T-helper 22 cell (primary cell): Measurements from ENCODE around the gene P2RX4.
"Not testable (repeated sequence)": the region's sequence is repeated elsewhere in the genome, so short reads cannot be mapped to it uniquely, and the experiment has no call there.

Experiments
- DNase-seq: peaks from one replicate; pipeline ENCODE4 v3.0.0-alpha.2; 2020; ENCODE audit warnings: low read depth

The P2RX4 gene

DNA sequence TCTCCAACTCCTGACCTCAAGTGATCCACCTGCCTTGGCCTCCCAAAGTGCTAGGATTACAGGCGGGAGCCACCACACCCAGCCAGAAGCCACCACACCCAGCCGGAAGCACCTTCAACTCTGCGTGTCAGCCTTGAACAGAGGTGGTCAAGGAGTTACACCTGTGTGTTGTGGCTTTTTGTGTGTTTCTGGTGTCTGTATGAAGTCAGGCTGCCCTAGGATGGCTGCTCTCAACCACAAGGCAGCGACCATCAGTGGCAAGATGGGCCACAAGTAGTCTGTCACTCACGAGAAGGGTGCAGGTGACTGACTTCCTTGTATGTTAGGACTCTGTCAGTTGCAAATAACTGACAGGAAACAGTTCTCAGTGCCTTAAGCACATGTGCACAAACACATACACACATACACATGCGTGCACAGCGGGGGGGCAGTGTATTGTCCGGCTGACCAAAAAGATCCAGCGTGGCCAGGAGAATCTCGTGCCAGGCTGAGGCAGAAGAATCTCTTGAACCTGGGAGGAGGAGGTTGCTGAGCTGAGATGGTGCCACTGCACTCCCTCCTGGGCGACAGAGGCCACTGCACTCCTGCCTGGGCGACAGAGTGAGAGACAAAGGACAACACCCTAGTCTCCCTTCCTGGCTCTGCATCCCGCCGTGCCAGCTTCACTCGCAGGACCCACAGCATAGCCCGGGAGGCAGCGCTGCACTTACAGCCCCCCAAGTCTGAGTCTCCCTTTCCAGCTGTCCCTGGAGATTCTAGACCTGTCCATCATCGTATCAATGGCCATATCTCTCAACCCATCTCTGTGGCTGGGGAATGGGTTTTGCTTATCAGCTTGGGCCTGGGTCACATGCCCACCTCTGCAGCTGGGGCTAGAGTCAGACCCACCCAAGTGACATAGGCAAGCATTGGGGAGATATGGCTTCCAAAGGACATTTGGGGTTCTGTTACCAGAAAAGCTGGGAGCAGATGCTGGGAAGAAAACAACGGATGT lies 13.7 kb downstream of the P2RX4 start:
- DNase-seq, result no peak

DNA sequence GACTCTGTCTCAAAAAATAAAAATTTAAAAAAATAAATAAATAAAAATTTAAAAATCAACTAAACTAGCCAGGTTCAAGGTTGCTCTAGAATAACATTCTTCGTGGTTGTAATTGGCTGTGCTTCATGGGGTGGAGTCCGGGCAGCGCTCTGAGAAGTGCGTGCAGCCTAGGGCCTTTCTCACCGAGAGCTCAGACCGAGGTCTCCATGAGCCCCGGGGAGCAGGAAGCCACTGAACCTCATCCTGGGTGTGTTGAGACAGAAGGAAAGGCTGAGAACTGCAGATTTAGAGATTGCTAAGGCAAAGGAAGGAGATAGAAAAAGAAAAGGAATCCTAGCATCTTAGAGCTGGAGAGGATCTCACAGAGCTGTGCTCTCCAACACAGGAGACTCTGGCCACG lies 14.7 kb downstream of the P2RX4 start:
- DNase-seq, result peak; percentile 42

DNA sequence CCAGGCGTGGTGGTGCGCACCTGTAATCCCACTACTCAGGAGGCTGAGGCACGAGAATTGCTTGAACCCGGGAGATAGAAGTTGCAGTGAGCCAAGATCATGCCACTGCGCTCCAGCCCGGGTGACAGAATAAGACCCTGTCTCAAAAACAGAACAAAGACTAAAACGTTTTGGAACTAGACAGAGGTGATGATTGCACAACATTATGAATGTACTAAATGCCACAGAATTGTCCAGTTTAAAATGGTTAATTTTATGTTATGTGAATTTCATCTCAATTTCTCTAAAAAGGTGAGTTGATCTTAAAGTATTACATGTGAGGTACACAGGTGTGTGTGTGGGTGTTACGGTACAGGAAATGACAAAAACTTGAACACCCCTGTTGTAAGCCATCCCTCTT lies 16.5 kb downstream of the P2RX4 start:
- DNase-seq, result no peak

DNA sequence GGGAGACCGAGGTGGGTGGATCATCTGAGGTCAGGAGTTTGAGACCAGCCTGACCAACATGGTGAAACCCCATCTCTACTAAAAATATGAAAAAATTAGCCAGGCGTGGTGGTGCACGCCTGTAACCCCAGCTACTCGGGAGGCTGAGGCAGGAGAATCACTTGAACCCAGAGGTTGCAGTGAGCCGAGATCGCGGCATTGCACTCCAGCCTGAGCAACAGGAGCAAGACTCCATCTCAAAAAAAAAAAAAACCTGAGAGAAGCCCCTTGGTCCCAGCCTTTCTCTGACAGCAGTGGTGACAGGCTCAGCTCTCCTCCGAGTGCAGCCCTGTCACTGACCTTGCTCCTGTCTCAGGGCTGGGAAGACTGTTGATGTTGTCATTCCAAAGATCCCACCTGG lies 16.9 kb downstream of the P2RX4 start:
- DNase-seq, result not testable (repeated sequence)

DNA sequence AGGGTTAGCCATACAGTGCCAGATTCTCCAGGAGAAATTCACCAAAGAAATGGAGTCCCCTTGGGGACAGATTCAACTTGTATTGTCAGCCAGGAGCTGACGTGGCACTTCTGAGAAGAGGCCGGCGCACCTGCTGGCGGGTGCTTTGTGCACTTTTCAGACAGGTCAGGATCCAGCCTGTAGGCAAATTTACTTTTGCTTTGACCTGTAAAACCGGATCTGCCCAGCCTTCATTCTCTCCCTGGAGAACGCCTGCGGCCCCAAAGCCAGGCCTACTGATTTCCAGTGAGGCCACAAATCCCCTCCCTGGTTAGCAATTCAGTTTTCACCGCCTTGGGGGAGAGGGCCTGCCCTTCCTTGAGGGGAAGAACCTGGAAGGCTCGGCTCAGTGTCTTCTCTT lies 17.4 kb downstream of the P2RX4 start:
- DNase-seq, result no peak

DNA sequence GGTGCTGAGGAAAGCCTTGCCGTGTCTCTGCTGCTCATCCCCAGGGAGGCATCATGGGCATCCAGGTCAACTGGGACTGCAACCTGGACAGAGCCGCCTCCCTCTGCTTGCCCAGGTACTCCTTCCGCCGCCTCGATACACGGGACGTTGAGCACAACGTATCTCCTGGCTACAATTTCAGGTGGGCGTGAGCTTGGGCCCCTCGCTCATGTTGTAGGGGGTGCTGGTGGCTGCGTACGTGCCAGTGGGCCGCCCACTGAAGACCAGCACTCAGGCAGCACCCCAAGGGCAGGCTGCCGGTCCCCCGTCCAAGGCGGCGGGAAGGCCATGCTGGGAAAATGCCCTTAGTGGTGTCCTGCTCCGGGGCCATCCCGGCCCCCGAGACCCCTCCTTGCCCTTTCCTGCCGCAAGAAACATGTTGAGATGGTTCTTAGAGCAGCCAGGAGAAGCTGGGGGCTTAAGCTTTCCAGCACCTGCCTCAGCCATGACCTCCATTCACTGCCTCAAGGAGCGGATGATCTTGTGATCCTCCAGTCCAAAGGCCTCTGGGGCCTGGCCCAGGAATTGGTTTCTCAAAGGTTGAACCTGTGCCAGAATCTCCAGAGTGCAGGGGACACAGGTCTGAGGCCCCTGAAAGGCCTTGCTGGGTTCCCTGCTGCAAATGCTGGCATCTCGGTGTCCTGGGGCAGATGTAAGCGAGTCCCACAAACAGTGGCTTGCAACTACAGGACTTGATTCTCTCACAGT lies 19.2 kb downstream of the P2RX4 start:
- DNase-seq, result no peak

DNA sequence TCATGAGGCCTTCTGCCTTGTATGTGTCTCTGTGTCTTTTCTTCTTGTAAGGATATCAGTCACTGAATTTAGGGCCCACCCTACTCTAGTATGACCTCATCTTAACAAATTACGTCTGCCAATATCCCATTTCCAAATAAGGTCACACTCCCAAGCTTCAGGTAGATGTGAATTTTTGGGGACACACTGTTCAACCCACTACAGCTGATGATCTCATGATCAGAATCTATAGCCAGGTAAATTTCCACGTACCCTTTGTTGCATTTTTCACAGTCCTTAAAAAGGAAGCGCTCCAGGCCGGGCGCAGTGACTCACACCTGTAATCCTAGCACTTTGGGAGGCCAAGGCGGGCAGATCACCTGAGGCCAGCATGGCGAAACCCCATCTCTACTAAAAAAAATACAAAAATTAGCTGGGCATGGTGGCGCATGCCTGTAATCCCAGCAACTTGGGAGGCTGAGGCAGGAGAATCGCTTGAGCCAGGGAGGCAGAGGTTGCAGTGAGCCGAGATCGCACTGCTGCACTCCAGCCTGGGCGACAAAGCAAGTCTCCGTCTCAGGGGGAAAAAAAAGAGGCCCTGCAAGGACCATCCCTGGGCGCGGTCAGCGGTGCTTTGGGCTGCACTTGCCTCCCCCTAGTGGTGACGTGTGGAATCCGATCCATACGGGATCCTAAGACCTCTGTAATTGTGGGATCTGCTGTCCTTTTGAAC lies 20.1 kb downstream of the P2RX4 start:
- peak; percentile 20 for DNase-seq

DNA sequence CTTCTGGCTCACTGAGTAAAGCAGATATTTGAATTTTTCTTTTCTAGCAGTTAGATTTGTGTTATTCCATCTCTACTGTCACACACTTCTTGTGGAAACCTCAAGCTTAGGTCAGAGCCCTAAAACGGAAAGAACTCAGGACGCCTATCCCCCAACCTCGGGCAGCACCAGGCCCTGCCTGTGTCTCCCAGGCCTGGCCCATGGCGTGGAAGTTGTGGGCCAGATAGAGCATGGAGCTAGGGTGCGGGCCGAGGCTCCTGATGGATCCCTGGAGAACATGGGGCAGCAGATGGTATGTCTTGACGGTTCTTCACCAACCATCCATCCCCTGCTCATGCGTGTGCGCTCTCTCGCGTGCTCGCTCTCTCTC lies 20.6 kb downstream of the P2RX4 start:
- DNase-seq, result no peak

DNA sequence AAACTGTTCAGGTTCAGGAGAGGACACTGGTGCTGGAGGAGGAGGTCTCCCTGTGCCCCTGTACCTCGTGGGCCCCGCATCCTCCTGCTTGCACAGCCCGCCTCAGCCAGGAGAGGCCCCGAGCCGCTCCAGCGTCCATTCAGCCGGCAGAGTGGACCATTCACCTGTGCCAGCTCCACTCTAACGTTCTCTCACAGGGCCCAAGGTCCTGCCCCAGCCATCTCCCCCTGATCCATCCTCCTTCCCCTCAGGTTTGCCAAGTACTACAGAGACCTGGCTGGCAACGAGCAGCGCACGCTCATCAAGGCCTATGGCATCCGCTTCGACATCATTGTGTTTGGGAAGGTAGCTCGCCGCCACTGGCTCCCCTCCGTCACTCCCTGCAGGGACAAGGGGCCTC lies 22.2 kb downstream of the P2RX4 start:
- DNase-seq, result no peak

DNA sequence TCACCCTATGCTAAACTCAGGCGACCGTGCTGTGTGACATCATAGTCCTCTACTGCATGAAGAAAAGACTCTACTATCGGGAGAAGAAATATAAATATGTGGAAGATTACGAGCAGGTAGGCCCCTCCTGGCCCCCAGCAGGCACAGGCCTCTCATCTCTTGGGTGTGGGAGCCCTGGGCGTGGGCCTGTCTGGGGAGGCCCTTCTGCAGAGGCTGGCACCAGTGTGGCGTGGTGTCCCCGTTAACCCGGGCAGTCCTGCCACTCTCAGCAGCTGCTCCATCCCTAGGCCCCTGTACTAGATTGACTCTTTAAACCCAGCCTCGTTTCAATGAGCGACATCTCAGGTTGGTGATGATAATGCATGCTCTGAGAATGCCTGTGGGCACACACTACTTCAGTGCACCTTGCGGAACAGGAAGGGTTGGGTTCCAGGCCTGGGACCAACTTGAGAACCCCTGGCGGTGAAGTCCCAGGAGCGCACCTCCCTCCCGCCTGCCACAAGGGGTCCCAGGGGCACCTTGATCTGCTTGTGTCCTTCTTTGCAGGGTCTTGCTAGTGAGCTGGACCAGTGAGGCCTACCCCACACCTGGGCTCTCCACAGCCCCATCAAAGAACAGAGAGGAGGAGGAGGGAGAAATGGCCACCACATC lies 23.2 kb downstream of the P2RX4 start:
- DNase-seq, result no peak

DNA sequence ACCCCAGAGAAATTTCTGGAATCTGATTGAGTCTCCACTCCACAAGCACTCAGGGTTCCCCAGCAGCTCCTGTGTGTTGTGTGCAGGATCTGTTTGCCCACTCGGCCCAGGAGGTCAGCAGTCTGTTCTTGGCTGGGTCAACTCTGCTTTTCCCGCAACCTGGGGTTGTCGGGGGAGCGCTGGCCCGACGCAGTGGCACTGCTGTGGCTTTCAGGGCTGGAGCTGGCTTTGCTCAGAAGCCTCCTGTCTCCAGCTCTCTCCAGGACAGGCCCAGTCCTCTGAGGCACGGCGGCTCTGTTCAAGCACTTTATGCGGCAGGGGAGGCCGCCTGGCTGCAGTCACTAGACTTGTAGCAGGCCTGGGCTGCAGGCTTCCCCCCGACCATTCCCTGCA lies 23.7 kb downstream of the P2RX4 start:
- DNase-seq, result no peak

DNA sequence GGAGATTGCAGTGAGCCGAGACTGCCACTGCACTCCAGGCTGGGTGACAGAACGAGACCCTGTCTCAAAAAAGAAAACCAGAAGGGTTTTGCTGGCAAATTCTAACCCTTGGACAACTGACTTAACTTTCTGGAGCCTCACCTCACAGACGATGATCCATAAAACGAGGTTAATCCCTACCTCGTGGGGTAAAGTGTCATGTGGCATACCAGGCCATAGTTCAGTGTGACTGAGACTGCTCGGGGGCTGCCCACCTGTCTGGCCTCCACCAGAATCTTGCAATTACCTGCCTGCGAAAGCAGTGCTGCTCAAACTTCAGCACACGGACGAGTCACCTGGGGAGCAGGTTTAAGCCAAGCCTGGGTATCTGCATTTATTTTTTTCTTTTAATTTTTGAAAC lies 26.8 kb downstream of the P2RX4 start:
- no peak for DNase-seq

DNA sequence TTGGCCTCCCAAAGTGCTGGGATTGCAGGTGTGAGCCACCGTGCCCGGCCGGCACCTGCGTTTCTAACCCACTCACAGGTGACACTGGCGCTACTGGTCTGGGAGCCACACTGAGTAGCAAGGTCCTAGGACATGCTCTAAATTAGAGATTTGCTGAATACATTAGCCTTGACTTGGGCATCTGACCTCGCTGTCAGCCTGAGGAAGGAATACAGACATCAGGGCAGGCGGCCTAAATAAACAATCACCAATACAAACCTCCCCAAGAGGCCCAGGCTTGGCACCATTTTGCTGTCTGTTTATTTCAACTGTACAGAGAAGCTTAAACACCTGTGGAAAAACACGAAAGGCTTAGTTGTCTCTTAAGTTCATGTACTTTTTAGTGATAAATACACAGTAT lies 27.5 kb downstream of the P2RX4 start:
- DNase-seq, result no peak

DNA sequence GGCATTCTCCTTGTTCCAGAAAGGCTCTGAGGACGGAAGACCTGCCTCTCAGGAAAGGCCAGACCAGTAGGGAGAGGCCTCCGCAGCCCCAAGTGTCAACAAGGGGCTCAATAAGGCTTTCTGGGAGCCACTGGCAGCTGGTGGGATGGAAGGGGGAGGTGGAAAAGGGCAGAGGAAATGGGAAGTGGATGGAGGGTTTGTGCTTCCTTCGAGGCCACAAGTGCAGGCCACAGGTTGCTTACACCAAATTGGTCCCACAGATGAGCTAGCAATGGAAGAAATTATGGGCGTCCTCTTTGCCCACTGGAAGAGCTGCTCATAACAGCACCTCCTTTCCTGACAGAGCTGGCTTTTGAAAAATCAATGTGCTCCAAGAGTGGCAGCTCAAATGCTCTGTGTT lies 28.2 kb downstream of the P2RX4 start:
- no peak for DNase-seq

DNA sequence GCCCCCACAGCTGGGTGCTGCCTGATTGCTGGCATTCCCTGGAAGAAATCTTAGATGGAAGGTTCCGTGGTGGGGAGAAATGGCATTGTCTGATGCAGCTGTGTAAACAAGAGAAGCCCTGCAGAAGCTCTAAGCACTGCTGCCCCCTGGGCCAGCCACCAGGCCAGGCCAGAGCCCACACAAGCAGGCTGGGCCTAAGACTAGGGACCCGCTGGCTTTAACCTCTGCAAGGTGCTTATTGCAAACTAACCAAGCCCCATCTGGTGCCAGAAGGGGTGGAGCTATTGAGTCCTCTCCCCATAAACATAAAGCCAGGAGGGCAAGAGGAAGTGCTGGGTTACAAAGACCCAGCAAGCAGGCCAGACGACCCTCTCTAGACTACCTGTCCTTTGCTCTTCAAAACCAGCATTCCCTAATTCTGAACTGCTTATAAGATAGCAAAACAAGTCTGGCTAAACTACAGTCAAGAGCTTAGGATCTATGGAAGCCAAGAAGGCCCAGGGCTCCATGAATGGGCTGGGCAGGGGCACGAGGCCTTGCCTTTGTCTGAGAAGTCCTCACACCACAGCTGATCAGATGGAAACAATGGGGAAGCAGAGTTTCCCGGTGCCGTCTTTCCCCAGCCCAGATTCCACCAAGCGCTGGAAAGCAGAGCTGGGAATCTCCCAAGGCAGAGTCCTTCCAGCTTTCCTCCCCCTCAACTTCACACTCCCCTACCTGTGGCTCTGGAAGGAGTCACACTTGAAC lies 28.8 kb downstream of the P2RX4 start:
- no peak for DNase-seq

DNA sequence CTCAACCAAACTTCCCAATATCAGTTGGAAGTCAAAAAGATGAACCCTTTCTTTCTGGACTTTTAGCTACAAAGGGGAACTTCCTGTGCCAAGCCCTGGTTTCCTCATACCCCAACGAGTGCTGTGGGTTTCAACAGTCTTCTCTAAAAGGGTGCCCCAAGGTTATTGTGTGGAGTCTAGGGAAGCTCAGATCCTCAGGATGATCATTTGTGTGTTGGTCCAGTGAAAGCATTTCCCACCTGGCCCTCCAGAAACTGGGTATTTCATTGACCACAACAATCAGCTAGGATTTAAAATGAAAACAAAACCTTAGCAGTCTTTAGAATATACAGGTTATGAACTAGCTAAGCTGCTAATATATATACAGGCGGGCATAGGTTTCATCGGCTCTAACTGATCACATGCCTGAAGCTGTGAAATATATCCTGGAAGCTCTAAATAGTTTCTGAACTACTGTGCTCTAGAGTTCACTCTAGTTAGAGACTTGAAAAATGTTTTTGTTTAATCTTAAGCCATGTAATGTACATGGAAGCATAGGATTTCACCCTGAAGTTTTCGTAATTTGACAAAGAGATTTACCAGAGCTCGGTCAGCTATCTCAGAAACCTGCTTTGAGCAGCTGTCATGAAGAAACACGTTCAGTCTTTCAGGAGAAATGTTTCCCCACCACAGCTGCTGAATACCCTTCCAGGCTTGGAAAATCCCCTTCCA lies 29.6 kb downstream of the P2RX4 start:
- no peak for DNase-seq

DNA sequence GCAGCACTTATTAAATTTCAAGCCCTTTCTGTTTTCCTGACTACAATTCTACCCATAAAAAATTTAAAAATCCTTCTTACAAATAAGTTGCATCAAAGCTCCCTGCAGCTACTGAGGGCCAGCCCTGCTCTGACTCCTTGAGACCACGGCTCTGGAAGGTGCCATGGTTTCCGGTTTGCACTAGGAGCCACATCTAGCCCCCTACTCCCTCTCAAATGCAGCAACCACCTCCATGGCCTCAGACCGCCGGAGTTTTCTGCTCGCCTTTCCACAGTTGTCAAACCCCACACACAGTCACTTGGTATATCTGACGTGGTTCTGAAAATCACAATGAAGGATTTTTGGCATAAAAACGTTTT lies 30.1 kb downstream of the P2RX4 start:
- no peak for DNase-seq

DNA sequence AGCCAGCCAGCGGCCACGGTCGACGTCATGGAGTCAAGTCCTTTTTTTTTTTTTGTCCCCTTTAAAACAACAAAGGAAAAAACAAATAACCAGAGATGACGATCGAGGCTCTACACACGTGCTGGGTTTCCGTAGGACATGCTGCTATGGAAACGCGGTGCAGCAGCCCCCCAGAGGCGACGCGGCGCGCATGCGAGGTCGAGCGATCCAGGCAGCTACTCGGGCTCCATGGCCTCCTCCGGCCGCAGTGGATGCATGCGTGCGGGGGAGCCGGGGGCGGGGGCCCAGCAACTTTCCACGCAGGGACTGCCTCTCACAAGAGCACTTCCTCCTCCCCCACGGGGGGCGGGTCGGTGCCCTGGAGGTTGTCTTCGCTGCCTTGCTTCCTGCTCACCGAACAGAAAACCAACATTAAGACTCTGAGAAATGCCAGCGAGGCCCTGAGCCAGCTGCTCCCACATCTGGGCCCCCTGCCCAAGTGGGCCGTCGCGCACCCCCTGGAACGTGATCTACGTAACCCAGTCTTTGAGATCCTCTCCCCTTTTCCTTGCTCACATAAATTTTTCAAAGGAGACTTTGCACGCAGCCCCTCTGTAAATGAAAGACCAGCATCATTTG lies 30.7 kb downstream of the P2RX4 start:
- DNase-seq, result peak; percentile 93

DNA sequence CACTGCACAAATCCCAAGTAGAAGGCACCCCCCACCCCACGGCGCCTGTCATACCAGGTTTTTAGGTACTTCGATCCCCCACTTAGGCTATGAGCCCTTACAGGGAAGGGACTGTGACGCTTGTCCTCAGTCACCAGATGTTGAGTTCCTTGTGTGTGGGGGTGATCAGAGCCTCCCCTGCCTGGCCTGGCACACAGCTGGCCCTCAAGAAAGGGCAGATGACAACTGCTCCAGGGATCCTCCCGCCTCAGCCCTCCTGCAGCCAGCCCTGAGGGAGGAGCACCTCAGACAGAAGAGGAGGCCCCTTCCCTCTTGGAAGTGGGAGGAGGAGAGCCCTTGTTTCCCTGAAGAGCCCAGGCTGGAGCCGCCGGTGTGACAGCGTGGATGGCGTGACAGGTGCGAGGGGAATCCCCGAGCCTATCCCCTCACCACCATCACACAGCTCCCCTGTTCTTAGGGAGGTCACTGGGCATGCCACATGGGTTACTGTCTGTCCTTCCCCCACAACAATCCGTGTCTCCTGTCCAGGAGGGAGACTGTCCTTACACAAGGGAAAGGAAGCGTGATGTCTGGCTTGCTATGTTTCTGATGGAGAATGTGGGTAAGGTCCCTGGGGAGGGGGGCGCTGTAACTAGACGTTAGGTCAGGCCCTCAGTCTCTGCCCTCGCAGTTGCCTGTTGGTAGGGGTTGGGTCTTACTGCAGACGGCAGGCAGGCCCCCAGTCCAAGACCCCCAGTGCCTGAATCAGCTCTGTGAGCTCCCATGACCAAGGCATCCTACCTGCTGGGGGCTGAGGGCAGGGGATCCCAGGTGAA lies 31.4 kb downstream of the P2RX4 start:
- DNase-seq, result no peak

DNA sequence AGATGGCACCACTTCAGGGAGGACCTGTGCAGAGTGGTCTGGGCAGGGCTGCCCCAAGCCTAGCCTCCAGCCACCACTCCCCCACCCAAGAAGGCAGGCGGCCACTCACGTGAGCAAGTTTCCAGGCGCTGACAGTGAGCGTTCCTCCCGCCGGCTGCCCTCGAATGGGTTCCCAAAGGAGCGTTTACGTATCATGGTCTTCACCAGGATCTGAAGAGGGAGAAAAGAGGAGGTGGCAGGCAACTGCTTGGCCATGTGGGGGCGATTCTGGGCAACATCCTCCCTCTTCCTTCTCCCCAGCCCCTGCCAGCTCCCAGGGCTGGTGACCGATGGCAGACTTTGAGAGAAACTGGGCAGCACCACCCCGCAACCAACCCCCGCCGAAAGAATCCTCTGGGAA lies 35.1 kb downstream of the P2RX4 start:
- no peak for DNase-seq
